Thoracic aorta (tissue), 2 donors: ENCODE results near the gene FBXL4. TPM values are rescaled to one million over a fixed set of nuclear protein-coding genes. Genes with fewer than 3 reads are reported as not detected.

Source experiments
- ATAC-seq: fragments of 150-250 bp; one replicate; pipeline ENCODE4 v1.8.0; 2017; ENCODE audit warnings: low read depth; ENCODE audit not compliant: insufficient number of reproducible peaks, low FRiP score
- DNase-seq: peaks from one replicate; pipeline ENCODE4 v3.0.0-alpha.2; 2020; ENCODE audit warnings: low spot score
- H3K27ac ChIP-seq, 2 donors: fragments of 200-600 bp; sonication (generic); 1 replicate in 1 of 2; 2 replicates in 1 of 2; pipeline ENCODE4 v1.5.1; 2016; ENCODE audit warnings: mild to moderate bottlenecking in 2 of 2, moderate library complexity in 2 of 2
- H3K27me3 ChIP-seq: fragments of 200-600 bp; sonication (generic); replicated peaks from 2 replicates; pipeline ENCODE4 v1.6.0; 2016; ENCODE audit warnings: mild to moderate bottlenecking; ENCODE audit not compliant: insufficient read depth
- H3K36me3 ChIP-seq: fragments of 200-600 bp; sonication (generic); one replicate; pipeline ENCODE4 v1.5.1; 2016
- H3K4me1 ChIP-seq, 2 donors: fragments of 200-600 bp; sonication (generic); 1 replicate in 1 of 2; 2 replicates in 1 of 2; pipeline versions ENCODE4 v1.5.1 to v1.6.0; 2016; ENCODE audit warnings: low read depth in 2 of 2, mild to moderate bottlenecking in 1 of 2; ENCODE audit not compliant: control insufficient read depth in 1 of 2
- H3K4me3 ChIP-seq: fragments of 200-600 bp; sonication (generic); 2 replicates; pipeline ENCODE4 v1.5.1; 2016; ENCODE audit warnings: mild to moderate bottlenecking
- H3K9me3 ChIP-seq: fragments of 200-600 bp; sonication (generic); 2 replicates; pipeline ENCODE4 v1.5.1; 2016
- CTCF ChIP-seq: fragments of 200-600 bp; sonication (generic); IDR thresholded peaks from one replicate; pipeline ENCODE4 v1.5.1; 2019; ENCODE audit warnings: antibody characterized with exemption
- total RNA-seq, 2 donors: library from RNA; depleted of rRNA; stranded (reverse); fragments of >200 nt; gene quantifications; one replicate each; pipeline versions ENCODE4 v1.1.0 to v1.2.3, GENCODE V29; 2016

FBXL4 gene
- total RNA-seq, 2 donors from 2014 or later, result 18.3 to 31.7 TPM

- DNase-seq, result no peak
- no peak overlapping the region for H3K27ac ChIP-seq
- ATAC-seq, result no peak
- no peak for TF ChIP-seq CTCF
- peaks cover 36% of the 10 kb centered on the region for H3K27me3 ChIP-seq
- no peak overlapping the region for H3K4me3 ChIP-seq
- H3K4me1 ChIP-seq, result peaks cover 5 to 26% of the 10 kb centered on the region in 2 donors
- no peaks in the 10 kb centered on the region for H3K9me3 ChIP-seq
- no peaks in the 10 kb centered on the region for H3K36me3 ChIP-seq
Measured at GRCh38 chr6:98824902-98825599, 122.7 kb downstream of the FBXL4 start.

DNA sequence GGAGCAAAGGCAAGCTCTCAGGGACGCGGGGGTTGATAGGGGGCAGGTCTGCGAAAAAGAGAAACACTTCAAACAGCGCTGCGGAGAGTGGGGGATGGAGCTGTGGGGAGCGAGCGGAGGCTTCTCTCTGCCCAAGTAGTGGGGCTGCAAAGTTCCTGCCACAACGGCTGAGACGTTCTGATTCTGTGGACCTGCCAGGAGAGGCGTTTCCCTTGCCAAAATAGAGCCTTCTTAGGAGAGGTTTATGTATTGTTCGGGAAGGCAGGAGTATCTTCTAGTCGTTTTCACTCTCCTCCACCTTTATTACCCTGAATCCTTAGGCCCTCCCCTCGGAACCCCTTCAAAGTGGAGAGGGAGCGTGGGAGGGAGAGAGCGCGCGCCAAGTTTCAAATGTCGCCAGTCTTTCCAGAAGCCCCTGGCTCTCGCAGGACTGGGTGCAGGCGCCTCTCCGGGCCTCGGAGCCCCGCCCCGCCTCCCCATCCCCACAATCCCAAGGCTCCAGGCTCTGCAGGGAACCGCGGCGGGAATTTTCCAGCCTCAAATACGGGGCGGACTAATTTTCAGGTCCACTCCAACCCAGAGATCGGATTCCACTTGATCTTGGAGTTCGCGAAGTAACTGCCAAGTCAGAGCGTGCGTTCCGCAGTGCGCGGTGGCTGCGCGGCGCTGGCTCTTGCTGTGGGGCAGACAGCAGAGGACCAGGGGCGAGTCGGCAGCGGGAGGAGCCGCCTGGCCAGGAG is 123.4 kb downstream of the FBXL4 start:
- H3K27me3 ChIP-seq, result peaks cover 35% of the 10 kb centered on the region
- ATAC-seq (no peak), DNase-seq (no peak)
- no peak overlapping the region for H3K27ac ChIP-seq
- peak overlapping the region; percentile 36 for H3K4me3 ChIP-seq
- TF ChIP-seq CTCF, result no peak
- no peaks in the 10 kb centered on the region for H3K9me3 ChIP-seq
- H3K4me1 ChIP-seq, result peaks cover 5 to 26% of the 10 kb centered on the region in 2 donors
- no peaks in the 10 kb centered on the region for H3K36me3 ChIP-seq

GRCh38 chr6:98823428-98824161 is 124.2 kb downstream of the FBXL4 start:
- Histone ChIP-seq H3K27ac (no peak overlapping the region), H3K4me1 (peaks cover 5 to 26% of the 10 kb centered on the region in 2 donors), H3K27me3 (peaks cover 31% of the 10 kb centered on the region), H3K9me3 (no peaks in the 10 kb centered on the region), H3K4me3 (peak overlapping the region; percentile 36), H3K36me3 (no peaks in the 10 kb centered on the region)
- ATAC-seq, result no peak
- no peak for DNase-seq
- no peak for TF ChIP-seq CTCF

DNA sequence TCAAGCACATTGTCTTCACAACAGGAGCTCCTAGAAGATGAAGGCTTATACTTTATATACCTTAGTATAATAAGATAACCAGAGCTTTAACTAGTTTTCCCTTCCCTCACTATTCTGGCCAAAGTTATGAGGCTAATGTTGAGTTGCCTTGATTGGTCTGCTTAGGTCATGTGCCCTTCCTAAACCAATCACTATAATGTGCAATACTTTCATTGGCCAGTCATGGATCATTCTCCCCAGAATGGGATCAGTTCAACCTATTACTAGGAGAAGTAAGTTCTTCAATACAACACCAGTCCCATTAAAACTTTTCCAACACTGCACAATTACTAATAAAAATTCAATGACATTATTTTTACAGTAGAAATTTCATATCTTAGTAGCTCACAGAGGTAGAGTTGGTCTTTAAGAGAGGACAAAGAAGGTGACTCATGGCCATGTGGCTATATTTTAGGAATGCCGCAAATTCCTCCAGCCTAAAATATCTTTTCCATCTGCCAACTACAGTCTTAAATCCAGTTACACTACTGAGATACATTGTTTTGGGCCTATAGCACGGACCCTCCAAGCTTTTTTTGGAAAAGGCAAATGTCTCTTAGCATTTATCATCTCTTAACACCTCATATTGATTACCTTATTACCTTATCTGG is 125.9 kb downstream of the FBXL4 start:
- Histone ChIP-seq H3K27me3 (peaks cover 30% of the 10 kb centered on the region), H3K36me3 (no peaks in the 10 kb centered on the region), H3K27ac (no peak overlapping the region), H3K4me3 (no peak overlapping the region), H3K4me1 (peaks cover 0 to 13% of the 10 kb centered on the region in 2 donors), H3K9me3 (no peaks in the 10 kb centered on the region)
- no peak for DNase-seq
- no peak for ATAC-seq
- TF ChIP-seq CTCF, result no peak

Other genes with a start within 250 kb of the FBXL4 start
- not detected for gene POU3F2, start 113.4 kb downstream of the FBXL4 start, total RNA-seq